Measurements from ENCODE around the gene MCUR1. TPM values are rescaled to one million over a fixed set of nuclear protein-coding genes. Genes with fewer than 3 reads are reported as not detected.
"Not testable (repeated sequence)": the region's sequence is repeated elsewhere in the genome, so short reads cannot be mapped to it uniquely, and the experiment has no call there.

MCUR1 gene
- total RNA-seq: 10 to 100 TPM; 23.5 to 32.7 TPM

GRCh38 chr6:13814176-13814937 is at the start of gene MCUR1:
Gene MCUR1 (minus strand): TSS chr6:13814557. CDS start chr6:13814429, 128 bp downstream.
- Mint-ChIP-seq H3K36me3 (ENCODE audit: low read depth) (peaks cover 4% of the 10 kb centered on the region), H3K27me3 (peaks cover 9% of the 10 kb centered on the region), H3K4me3 (peak within 1 kb of the TSS; percentile 88), H3K27ac (peak within 1 kb of the TSS; percentile 90), H3K4me1 (peaks cover 29% of the 10 kb centered on the region), H3K9me3 (no peaks in the 10 kb centered on the region)
- DNase-seq: peak; percentile 87
- POLR2A ChIA-PET: interaction anchor here (0.6 to 1.0 kb wide), 2 partner anchors 23 to 240 kb away, joined by 3 to 4 read pairs; partner anchors contain the start of gene SIRT5
- CTCF ChIA-PET: no interaction called here

GRCh38 chr6:13863699-13864155 is 49.4 kb upstream of the MCUR1 start:
- Mint-ChIP-seq H3K36me3 (ENCODE audit: low read depth) (peaks cover 6% of the 10 kb centered on the region), H3K27me3 (peaks cover 44% of the 10 kb centered on the region), H3K9me3 (peaks cover 5% of the 10 kb centered on the region), H3K4me3 (no peak overlapping the region), H3K27ac (no peak overlapping the region), H3K4me1 (peaks cover 11% of the 10 kb centered on the region)
- POLR2A ChIA-PET: no interaction called here
- no peak for DNase-seq
- CTCF ChIA-PET: no interaction called here

DNA sequence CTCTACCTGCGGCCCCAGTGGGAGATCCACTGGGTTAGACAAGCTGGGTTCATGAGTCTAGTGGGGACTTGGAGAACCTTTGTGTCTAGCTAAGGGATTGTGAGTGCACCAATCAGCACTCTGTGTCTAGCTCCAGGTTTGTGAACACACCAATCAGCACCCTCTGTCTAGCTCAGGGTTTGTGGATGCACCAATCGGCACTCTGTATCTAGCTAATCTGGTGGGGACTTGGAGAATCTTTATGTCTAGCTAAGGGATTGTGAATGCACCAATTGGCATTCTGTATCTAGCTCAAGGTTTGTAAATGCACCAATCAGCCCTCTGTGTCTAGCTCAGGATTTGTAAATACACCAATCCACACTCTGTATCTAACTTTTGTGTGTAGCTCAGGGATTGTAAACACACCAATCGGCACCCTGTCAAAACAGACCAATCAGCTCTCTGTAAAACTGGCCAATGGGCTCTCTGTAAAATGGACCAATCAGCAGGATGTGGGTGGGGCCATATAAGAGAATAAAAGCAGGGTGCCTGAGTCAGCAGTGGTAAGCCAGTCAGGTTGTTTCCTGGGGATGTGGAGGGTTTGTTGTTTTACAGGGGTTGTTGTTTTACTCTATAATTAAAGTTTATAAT is 46.3 kb upstream of the MCUR1 start:
- H3K9me3 Mint-ChIP-seq; H3K27ac Mint-ChIP-seq; H3K4me3 Mint-ChIP-seq; H3K36me3 Mint-ChIP-seq (ENCODE audit: low read depth); DNase-seq; POLR2A ChIA-PET: not testable (repeated sequence)
- CTCF ChIA-PET: interaction anchor here (1.6 kb wide), 1 partner anchor 9 kb away, joined by 4 read pairs; no protein-coding TSS in a partner anchor
- Mint-ChIP-seq H3K27me3 (peaks cover 44% of the 10 kb centered on the region), H3K4me1 (peaks cover 11% of the 10 kb centered on the region)

- H3K4me3 Mint-ChIP-seq: no peak overlapping the region
- H3K36me3 Mint-ChIP-seq (ENCODE audit: low read depth): peaks cover 6% of the 10 kb centered on the region
- H3K27me3 Mint-ChIP-seq: peaks cover 41% of the 10 kb centered on the region
- ChIA-PET POLR2A (no interaction called here), CTCF (no interaction called here)
- H3K27ac Mint-ChIP-seq: no peak overlapping the region
- peaks cover 5% of the 10 kb centered on the region for H3K9me3 Mint-ChIP-seq
- peaks cover 11% of the 10 kb centered on the region for H3K4me1 Mint-ChIP-seq
- DNase-seq: no peak
Observed at GRCh38 chr6:13859871-13860555, 45.7 kb upstream of the MCUR1 start.

- H3K4me3 Mint-ChIP-seq: no peak overlapping the region
- H3K36me3 Mint-ChIP-seq (ENCODE audit: low read depth): no peaks in the 10 kb centered on the region
- no peak for DNase-seq
- no peaks in the 10 kb centered on the region for H3K9me3 Mint-ChIP-seq
- peaks cover 16% of the 10 kb centered on the region for H3K27me3 Mint-ChIP-seq
- H3K4me1 Mint-ChIP-seq: no peaks in the 10 kb centered on the region
- no peak overlapping the region for H3K27ac Mint-ChIP-seq
- CTCF ChIA-PET: no interaction called here
- POLR2A ChIA-PET: interaction anchor here (0.6 kb wide), 1 partner anchor 20 kb away, joined by 5 read pairs; no protein-coding TSS in a partner anchor
Observed at GRCh38 chr6:13854716-13855250, 40.4 kb upstream of the MCUR1 start.

GRCh38 chr6:13853871-13854270 is 39.5 kb upstream of the MCUR1 start:
- H3K36me3 Mint-ChIP-seq (ENCODE audit: low read depth): no peaks in the 10 kb centered on the region
- H3K4me3 Mint-ChIP-seq: no peak overlapping the region
- no peak overlapping the region for H3K27ac Mint-ChIP-seq
- DNase-seq: no peak
- no peaks in the 10 kb centered on the region for H3K4me1 Mint-ChIP-seq
- POLR2A ChIA-PET: no interaction called here
- CTCF ChIA-PET: interaction anchor here (1.2 kb wide), 1 partner anchor 59 kb away, joined by 3 read pairs; no protein-coding TSS in a partner anchor
- H3K9me3 Mint-ChIP-seq: no peaks in the 10 kb centered on the region
- H3K27me3 Mint-ChIP-seq: peaks cover 9% of the 10 kb centered on the region

DNA sequence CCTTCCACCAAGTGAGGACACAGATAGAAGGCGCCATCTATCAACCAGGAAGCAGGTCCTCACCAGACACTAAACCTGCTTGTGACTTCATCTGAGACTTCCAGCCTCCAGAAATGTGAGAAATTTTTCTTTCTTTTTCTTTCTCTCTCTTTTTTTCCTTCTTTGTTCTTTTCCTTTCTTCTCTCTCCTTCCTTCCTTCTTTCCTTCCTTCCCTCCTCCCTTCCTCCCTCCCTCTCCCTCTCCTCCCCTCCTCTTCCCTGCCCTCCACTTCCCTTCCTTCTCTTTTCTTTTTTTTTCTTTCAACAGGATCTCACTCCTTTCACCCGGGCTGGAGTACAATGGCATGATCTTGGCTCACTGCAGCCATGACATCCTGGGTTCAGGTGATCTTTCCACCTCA is 37.4 kb upstream of the MCUR1 start:
- CTCF ChIA-PET: interaction anchor here (0.6 to 1.3 kb wide), 4 partner anchors 11 to 178 kb away, joined by 3 to 5 read pairs (median 4); no protein-coding TSS in a partner anchor
- DNase-seq: no peak
- H3K4me1 Mint-ChIP-seq: no peaks in the 10 kb centered on the region

DNA sequence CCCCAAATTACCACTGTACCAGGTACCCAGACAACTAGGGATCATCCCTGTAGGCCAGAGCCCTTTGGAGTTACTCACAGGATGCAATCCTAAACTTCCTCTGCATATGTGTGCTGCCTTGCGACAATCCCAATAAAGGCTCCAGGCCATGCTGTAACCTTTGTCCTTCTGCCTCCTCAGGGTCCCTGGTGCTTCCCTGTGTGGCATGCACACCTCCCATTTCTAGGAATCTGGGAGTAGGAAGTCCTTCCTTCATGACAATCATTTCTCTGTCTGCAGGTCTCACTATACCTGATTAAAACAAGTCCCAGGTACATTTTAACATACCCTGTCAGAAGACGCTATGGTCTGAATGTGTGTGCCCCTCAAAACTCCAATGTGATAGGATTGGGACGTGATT is 37.0 kb upstream of the MCUR1 start:
- CTCF ChIA-PET: interaction anchor here (1.3 kb wide), 1 partner anchor 18 kb away, joined by 4 read pairs; no protein-coding TSS in a partner anchor
- Mint-ChIP-seq H3K9me3 (no peaks in the 10 kb centered on the region), H3K4me3 (no peak overlapping the region)

More for the DNA sequence above, 37.4 kb upstream of the MCUR1 start:
- Mint-ChIP-seq H3K36me3 (ENCODE audit: low read depth) (no peaks in the 10 kb centered on the region), H3K27me3 (peaks cover 2% of the 10 kb centered on the region), H3K4me3 (no peak overlapping the region), H3K9me3 (no peaks in the 10 kb centered on the region), H3K27ac (no peak overlapping the region)
- POLR2A ChIA-PET: no interaction called here

GRCh38 chr6:13850690-13851089 is 36.3 kb upstream of the MCUR1 start:
- H3K27ac Mint-ChIP-seq; H3K36me3 Mint-ChIP-seq (ENCODE audit: low read depth); DNase-seq; H3K4me3 Mint-ChIP-seq; H3K27me3 Mint-ChIP-seq; POLR2A ChIA-PET; H3K4me1 Mint-ChIP-seq; H3K9me3 Mint-ChIP-seq: not testable (repeated sequence)
- CTCF ChIA-PET: interaction anchor here (0.8 kb wide), 1 partner anchor 23 kb away, joined by 3 read pairs; no protein-coding TSS in a partner anchor

More for the DNA sequence above, 37.0 kb upstream of the MCUR1 start:
- DNase-seq: no peak
- Mint-ChIP-seq H3K27me3 (peaks cover 2% of the 10 kb centered on the region), H3K27ac (no peak overlapping the region), H3K36me3 (ENCODE audit: low read depth) (no peaks in the 10 kb centered on the region), H3K4me1 (no peaks in the 10 kb centered on the region)
- POLR2A ChIA-PET: no interaction called here

- H3K27me3 Mint-ChIP-seq: peaks cover 2% of the 10 kb centered on the region
- POLR2A ChIA-PET: no interaction called here
- no peak overlapping the region for H3K4me3 Mint-ChIP-seq
- no peak for DNase-seq
- CTCF ChIA-PET: no interaction called here
- H3K4me1 Mint-ChIP-seq: no peaks in the 10 kb centered on the region
- H3K36me3 Mint-ChIP-seq (ENCODE audit: low read depth): no peaks in the 10 kb centered on the region
- H3K9me3 Mint-ChIP-seq: no peaks in the 10 kb centered on the region
- H3K27ac Mint-ChIP-seq: no peak overlapping the region
Observed at GRCh38 chr6:13848522-13849150, 34.3 kb upstream of the MCUR1 start.

DNA sequence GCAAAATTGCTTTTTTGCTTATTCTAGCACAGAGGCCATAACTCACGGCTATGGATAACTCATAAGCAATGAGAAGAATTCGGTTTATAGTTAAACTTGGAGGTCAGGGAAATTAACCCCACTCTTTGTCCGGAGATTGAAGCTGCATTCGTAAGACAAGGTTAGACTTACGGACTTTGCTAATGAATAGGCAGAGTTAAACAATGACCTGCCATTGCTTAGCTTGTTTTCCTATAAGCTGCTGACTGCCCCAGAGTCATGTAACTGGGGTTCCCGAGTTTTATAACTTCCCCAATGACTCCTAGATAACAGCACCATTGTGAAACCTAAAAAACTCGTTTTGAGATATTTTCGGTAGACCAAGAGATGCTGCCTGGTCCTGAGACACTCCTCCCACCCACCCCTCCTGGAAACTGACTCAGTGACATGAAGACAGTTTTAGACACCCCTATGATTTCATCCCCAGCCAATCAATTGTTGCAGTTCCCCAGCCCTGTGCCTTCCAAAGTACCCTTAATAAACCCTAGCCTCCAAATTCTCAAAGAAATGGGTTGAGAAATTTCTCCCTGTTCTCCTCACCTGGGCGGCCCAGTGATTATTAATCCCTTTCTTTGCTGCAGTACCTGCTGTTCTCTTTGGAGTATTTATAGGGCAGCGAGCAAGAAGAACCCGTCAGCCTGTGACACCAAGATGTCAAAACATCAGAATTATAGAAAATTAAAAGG is 33.1 kb upstream of the MCUR1 start:
- Mint-ChIP-seq H3K4me1 (no peaks in the 10 kb centered on the region), H3K27ac (no peak overlapping the region), H3K9me3 (no peaks in the 10 kb centered on the region), H3K36me3 (ENCODE audit: low read depth) (no peaks in the 10 kb centered on the region), H3K27me3 (peaks cover 2% of the 10 kb centered on the region), H3K4me3 (no peak overlapping the region)
- no peak for DNase-seq
- CTCF ChIA-PET: no interaction called here
- POLR2A ChIA-PET: no interaction called here

GRCh38 chr6:13846841-13847240 is 32.5 kb upstream of the MCUR1 start:
- no peak for DNase-seq

More at GRCh38 chr6:13846841-13847240, 32.5 kb upstream of the MCUR1 start:
- H3K9me3 Mint-ChIP-seq: no peaks in the 10 kb centered on the region
- POLR2A ChIA-PET: no interaction called here
- no peak overlapping the region for H3K4me3 Mint-ChIP-seq
- no peaks in the 10 kb centered on the region for H3K4me1 Mint-ChIP-seq
- no peak overlapping the region for H3K27ac Mint-ChIP-seq
- CTCF ChIA-PET: no interaction called here
- no peaks in the 10 kb centered on the region for H3K36me3 Mint-ChIP-seq (ENCODE audit: low read depth)
- H3K27me3 Mint-ChIP-seq: peaks cover 2% of the 10 kb centered on the region
